Measurements from ENCODE around the gene CMTM7. TPM values are rescaled to one million over a fixed set of nuclear protein-coding genes. Genes with fewer than 3 reads are reported as not detected.

CMTM7 gene
- total RNA-seq, 1 donor from 2014 or later, result 11.8 TPM

GRCh38 chr3:32411442-32411841 is 19.8 kb downstream of the CMTM7 start:
- no peak overlapping the region for H3K4me2 ChIP-seq
- no peak overlapping the region for H3K27ac Mint-ChIP-seq

GRCh38 chr3:32412887-32413286 is 21.2 kb downstream of the CMTM7 start:
- Histone ChIP-seq H3K79me2 (ENCODE audit: low read depth) (no peaks in the 10 kb centered on the region), H3K4me2 (no peak overlapping the region), H3K27ac (no peak overlapping the region), H3K4me3 (no peak overlapping the region), H3K9ac (no peak overlapping the region), H3F3A (ENCODE audit: low read depth) (peaks cover 20% of the 10 kb centered on the region), H3K27me3 (peaks cover 78% of the 10 kb centered on the region), H3K9me3 (ENCODE audit: low read depth) (no peaks in the 10 kb centered on the region), H3K4me1 (peaks cover 22% of the 10 kb centered on the region), H3K36me3 (no peaks in the 10 kb centered on the region), H4K20me1 (ENCODE audit: low read depth) (peaks cover 16% of the 10 kb centered on the region), H2AFZ (replicated peaks) (no peak overlapping the region)
- Mint-ChIP-seq H3K4me1 (peaks cover 29% of the 10 kb centered on the region), H3K27me3 (ENCODE audit: insufficient read depth, low read depth) (no peaks in the 10 kb centered on the region), H3K36me3 (peaks cover 3% of the 10 kb centered on the region), H3K27ac (no peak overlapping the region), H3K9me3 (peaks cover 2% of the 10 kb centered on the region), H3K4me3 (no peak overlapping the region)
- DNase-seq (ENCODE audit: low spot score), result no peak
- TF ChIP-seq, protein P1, sequence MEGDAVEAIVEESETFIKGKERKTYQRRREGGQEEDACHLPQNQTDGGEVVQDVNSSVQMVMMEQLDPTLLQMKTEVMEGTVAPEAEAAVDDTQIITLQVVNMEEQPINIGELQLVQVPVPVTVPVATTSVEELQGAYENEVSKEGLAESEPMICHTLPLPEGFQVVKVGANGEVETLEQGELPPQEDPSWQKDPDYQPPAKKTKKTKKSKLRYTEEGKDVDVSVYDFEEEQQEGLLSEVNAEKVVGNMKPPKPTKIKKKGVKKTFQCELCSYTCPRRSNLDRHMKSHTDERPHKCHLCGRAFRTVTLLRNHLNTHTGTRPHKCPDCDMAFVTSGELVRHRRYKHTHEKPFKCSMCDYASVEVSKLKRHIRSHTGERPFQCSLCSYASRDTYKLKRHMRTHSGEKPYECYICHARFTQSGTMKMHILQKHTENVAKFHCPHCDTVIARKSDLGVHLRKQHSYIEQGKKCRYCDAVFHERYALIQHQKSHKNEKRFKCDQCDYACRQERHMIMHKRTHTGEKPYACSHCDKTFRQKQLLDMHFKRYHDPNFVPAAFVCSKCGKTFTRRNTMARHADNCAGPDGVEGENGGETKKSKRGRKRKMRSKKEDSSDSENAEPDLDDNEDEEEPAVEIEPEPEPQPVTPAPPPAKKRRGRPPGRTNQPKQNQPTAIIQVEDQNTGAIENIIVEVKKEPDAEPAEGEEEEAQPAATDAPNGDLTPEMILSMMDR (IDR thresholded peaks at IDR 0.05), result no peak
- TF ChIP-seq EZH2phosphoT487 (IDR thresholded peaks at IDR 0.05), result no peak
- TF ChIP-seq EZH2 (IDR thresholded peaks at IDR 0.05), result no peak

More at GRCh38 chr3:32411442-32411841, 19.8 kb downstream of the CMTM7 start:
- peaks cover 92% of the 10 kb centered on the region for H3K27me3 ChIP-seq
- no peak overlapping the region for H3K27ac ChIP-seq
- H3K27me3 Mint-ChIP-seq (ENCODE audit: insufficient read depth, low read depth), result no peaks in the 10 kb centered on the region
- H4K20me1 ChIP-seq (ENCODE audit: low read depth), result peaks cover 16% of the 10 kb centered on the region
- peaks cover 3% of the 10 kb centered on the region for H3K36me3 Mint-ChIP-seq
- TF ChIP-seq, protein P1 (IDR thresholded peaks at IDR 0.05), result no peak
- TF ChIP-seq EZH2phosphoT487 (IDR thresholded peaks at IDR 0.05) (no peak), EZH2 (IDR thresholded peaks at IDR 0.05) (no peak)
- H3K4me3 Mint-ChIP-seq, result no peak overlapping the region
- H3K9ac ChIP-seq, result no peak overlapping the region
- no peak overlapping the region for H2AFZ ChIP-seq (replicated peaks)
- DNase-seq (ENCODE audit: low spot score), result no peak
- H3K9me3 Mint-ChIP-seq, result no peaks in the 10 kb centered on the region
- peaks cover 20% of the 10 kb centered on the region for H3F3A ChIP-seq (ENCODE audit: low read depth)
- peaks cover 29% of the 10 kb centered on the region for H3K4me1 Mint-ChIP-seq
- H3K9me3 ChIP-seq (ENCODE audit: low read depth), result no peaks in the 10 kb centered on the region
- H3K79me2 ChIP-seq (ENCODE audit: low read depth), result no peaks in the 10 kb centered on the region
- H3K4me1 ChIP-seq, result peaks cover 28% of the 10 kb centered on the region
- no peaks in the 10 kb centered on the region for H3K36me3 ChIP-seq
- no peak overlapping the region for H3K4me3 ChIP-seq

GRCh38 chr3:32413845-32414521 is 22.3 kb downstream of the CMTM7 start:
- Histone ChIP-seq H3K27me3 (peaks cover 67% of the 10 kb centered on the region), H3K4me3 (no peak overlapping the region), H3K9ac (no peak overlapping the region), H3K4me2 (no peak overlapping the region), H3K9me3 (ENCODE audit: low read depth) (no peaks in the 10 kb centered on the region), H3K27ac (no peak overlapping the region), H3K36me3 (no peaks in the 10 kb centered on the region), H3K79me2 (ENCODE audit: low read depth) (no peaks in the 10 kb centered on the region), H3K4me1 (peaks cover 22% of the 10 kb centered on the region), H4K20me1 (ENCODE audit: low read depth) (peaks cover 16% of the 10 kb centered on the region), H2AFZ (replicated peaks) (no peak overlapping the region), H3F3A (ENCODE audit: low read depth) (peaks cover 20% of the 10 kb centered on the region)
- H3K27ac Mint-ChIP-seq, result no peak overlapping the region
- TF ChIP-seq EZH2phosphoT487 (IDR thresholded peaks at IDR 0.05) (no peak), EZH2 (IDR thresholded peaks at IDR 0.05) (no peak)
- TF ChIP-seq, protein P1 (IDR thresholded peaks at IDR 0.05), result no peak
- H3K27me3 Mint-ChIP-seq (ENCODE audit: insufficient read depth, low read depth), result no peaks in the 10 kb centered on the region
- H3K9me3 Mint-ChIP-seq, result peaks cover 7% of the 10 kb centered on the region
- no peak overlapping the region for H3K4me3 Mint-ChIP-seq
- DNase-seq (ENCODE audit: low spot score), result no peak
- H3K4me1 Mint-ChIP-seq, result peaks cover 29% of the 10 kb centered on the region
- H3K36me3 Mint-ChIP-seq, result peaks cover 6% of the 10 kb centered on the region

Data from neural progenitor cell (in vitro differentiated cells).